ENCODE results near the gene FKBP2. TPM values are rescaled to one million over a fixed set of nuclear protein-coding genes. Genes with fewer than 3 reads are reported as not detected.

FKBP2 gene
- total RNA-seq, 1 donor from 2014 or later, result 45.5 TPM

GRCh38 chr11:64289002-64289564, 48.2 kb downstream of the FKBP2 start:
- no peak for TF ChIP-seq CTCF (IDR thresholded peaks at IDR 0.05; ENCODE audit: borderline replicate concordance)
- DNase-seq, result no peak

GRCh38 chr11:64290352-64291261, 49.7 kb downstream of the FKBP2 start:
- DNase-seq, result no peak
- Histone ChIP-seq H3K9me3 (replicated peaks) (no peaks in the 10 kb centered on the region), H3K27ac (replicated peaks) (no peak overlapping the region), H3K27me3 (ENCODE audit: low read depth) (peaks cover 60% of the 10 kb centered on the region), H3K4me3 (peak overlapping the region; percentile 61), H3K4me1 (peaks cover 27% of the 10 kb centered on the region), H3K36me3 (no peaks in the 10 kb centered on the region)
- intact Hi-C loops (cut with micrococcal nuclease), result no loop called here
- no peak for TF ChIP-seq CTCF (IDR thresholded peaks at IDR 0.05; ENCODE audit: borderline replicate concordance)

More at GRCh38 chr11:64289002-64289564, 48.2 kb downstream of the FKBP2 start:
- H3K4me3 ChIP-seq, result no peak overlapping the region
- no peaks in the 10 kb centered on the region for H3K9me3 ChIP-seq (replicated peaks)
- no peaks in the 10 kb centered on the region for H3K36me3 ChIP-seq
- peaks cover 44% of the 10 kb centered on the region for H3K27me3 ChIP-seq (ENCODE audit: low read depth)
- no peak overlapping the region for H3K27ac ChIP-seq (replicated peaks)
- intact Hi-C loops (cut with micrococcal nuclease), result no loop called here
- H3K4me1 ChIP-seq, result peaks cover 40% of the 10 kb centered on the region

- intact Hi-C loops (cut with micrococcal nuclease), result no loop called here
- H3K36me3 ChIP-seq, result no peaks in the 10 kb centered on the region
- peaks cover 21% of the 10 kb centered on the region for H3K4me1 ChIP-seq
- no peak for DNase-seq
- H3K27me3 ChIP-seq (ENCODE audit: low read depth), result peaks cover 67% of the 10 kb centered on the region
- TF ChIP-seq CTCF (IDR thresholded peaks at IDR 0.05; ENCODE audit: borderline replicate concordance), result no peak
- H3K9me3 ChIP-seq (replicated peaks), result no peaks in the 10 kb centered on the region
- no peak within 1 kb of the TSS for H3K27ac ChIP-seq (replicated peaks)
- H3K4me3 ChIP-seq, result peak within 1 kb of the TSS; percentile 61
Measured at GRCh38 chr11:64291262-64291751, 50.4 kb downstream of the FKBP2 start, which contains the start of gene KCNK4. KCNK4 (plus strand) TSS chr11:64291302; CDS start chr11:64293019, 1,717 bp downstream.

- Histone ChIP-seq H3K27me3 (ENCODE audit: low read depth) (peaks cover 73% of the 10 kb centered on the region), H3K9me3 (replicated peaks) (no peaks in the 10 kb centered on the region), H3K4me1 (peaks cover 18% of the 10 kb centered on the region), H3K4me3 (peak overlapping the region; percentile 61), H3K36me3 (no peaks in the 10 kb centered on the region), H3K27ac (replicated peaks) (no peak overlapping the region)
- TF ChIP-seq CTCF (IDR thresholded peaks at IDR 0.05; ENCODE audit: borderline replicate concordance), result no peak
- intact Hi-C loops (cut with micrococcal nuclease), result no loop called here
- DNase-seq, result no peak
Measured at GRCh38 chr11:64291752-64292459, 51.0 kb downstream of the FKBP2 start.
